Measurements from ENCODE around the gene PAPOLB. TPM values are rescaled to one million over a fixed set of nuclear protein-coding genes. Genes with fewer than 3 reads are reported as not detected.

Gene PAPOLB
- total RNA-seq, 1 experiment from 2014 or later = 0.03 TPM

DNA sequence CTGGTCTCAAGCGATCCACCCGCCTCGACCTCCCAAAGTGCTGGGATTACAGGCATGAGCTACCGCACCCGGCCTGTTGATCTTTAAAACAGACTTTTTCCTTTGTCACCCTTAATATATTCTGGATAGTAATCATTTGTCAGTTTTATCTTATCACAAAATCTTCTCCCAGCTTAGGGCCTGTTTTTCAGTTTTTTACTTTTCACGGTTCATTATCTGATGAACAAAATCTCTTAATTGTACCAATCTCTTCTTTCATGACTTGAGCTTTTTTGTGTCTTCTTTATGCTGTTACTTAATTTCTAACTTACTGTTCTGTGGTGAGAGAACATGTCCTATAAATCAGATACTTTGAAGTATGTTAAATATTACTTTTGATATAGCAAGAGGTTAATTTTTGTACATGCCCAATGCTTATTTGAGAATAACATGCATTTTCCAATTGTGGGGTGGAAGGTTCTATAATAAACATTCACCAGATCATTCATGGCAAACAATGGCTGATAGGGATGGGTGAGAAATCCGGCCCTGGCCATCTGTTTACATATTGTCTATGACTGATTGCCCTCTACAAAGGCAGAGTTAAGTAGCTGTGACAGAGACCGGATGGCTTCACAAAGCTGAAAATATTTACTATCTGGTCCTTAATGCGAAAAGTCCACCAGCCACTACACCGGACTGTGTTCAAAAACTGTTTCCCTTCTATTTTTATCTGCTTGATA, 5.3 kb downstream of the PAPOLB start:
- in situ Hi-C loops (cut with HindIII; ENCODE audit: low pct_unique_long_range_greater_than_20kb, low sequenced_read_pairs) = no loop called here
- no peak for DNase-seq (ENCODE audit: low read depth, low spot score)

GRCh38 chr7:4854916-4855315, 6.9 kb downstream of the PAPOLB start:
- no peak for DNase-seq (ENCODE audit: low read depth, low spot score)
- in situ Hi-C loops (cut with HindIII; ENCODE audit: low pct_unique_long_range_greater_than_20kb, low sequenced_read_pairs) = no loop called here

- DNase-seq (ENCODE audit: low read depth, low spot score) = no peak
- in situ Hi-C loops (cut with HindIII; ENCODE audit: low pct_unique_long_range_greater_than_20kb, low sequenced_read_pairs) = no loop called here
These were observed 10.1 kb downstream of the PAPOLB start for GRCh38 chr7:4851459-4852422.

GRCh38 chr7:4850262-4850795, 11.5 kb downstream of the PAPOLB start:
- no peak for DNase-seq (ENCODE audit: low read depth, low spot score)
- in situ Hi-C loops (cut with HindIII; ENCODE audit: low pct_unique_long_range_greater_than_20kb, low sequenced_read_pairs) = no loop called here

GRCh38 chr7:4849390-4849789, 12.4 kb downstream of the PAPOLB start:
- in situ Hi-C loops (cut with HindIII; ENCODE audit: low pct_unique_long_range_greater_than_20kb, low sequenced_read_pairs) = no loop called here
- DNase-seq (ENCODE audit: low read depth, low spot score) = peak; percentile 63

DNA sequence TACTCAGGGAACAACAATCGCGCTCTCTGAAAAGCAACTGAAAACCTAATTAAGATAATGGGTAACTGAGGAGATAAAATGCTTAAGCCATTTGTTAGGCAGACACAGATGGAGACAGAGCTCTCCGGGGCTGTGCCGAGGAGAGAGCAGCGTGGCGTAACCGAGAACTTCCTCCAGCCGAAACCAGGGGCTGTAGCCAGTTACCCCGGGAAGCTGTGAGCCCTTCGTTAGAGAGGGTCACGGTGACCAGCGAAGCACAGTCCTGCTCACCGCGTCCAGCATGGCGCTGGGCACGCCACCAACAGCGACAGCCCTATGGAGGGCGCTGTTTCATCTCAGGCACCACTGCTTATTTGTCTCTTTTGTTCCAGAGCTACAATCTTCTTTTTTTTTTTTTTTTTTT, 16.1 kb downstream of the PAPOLB start:
- in situ Hi-C loops (cut with HindIII; ENCODE audit: low pct_unique_long_range_greater_than_20kb, low sequenced_read_pairs) = no loop called here
- DNase-seq (ENCODE audit: low read depth, low spot score) = no peak

DNA sequence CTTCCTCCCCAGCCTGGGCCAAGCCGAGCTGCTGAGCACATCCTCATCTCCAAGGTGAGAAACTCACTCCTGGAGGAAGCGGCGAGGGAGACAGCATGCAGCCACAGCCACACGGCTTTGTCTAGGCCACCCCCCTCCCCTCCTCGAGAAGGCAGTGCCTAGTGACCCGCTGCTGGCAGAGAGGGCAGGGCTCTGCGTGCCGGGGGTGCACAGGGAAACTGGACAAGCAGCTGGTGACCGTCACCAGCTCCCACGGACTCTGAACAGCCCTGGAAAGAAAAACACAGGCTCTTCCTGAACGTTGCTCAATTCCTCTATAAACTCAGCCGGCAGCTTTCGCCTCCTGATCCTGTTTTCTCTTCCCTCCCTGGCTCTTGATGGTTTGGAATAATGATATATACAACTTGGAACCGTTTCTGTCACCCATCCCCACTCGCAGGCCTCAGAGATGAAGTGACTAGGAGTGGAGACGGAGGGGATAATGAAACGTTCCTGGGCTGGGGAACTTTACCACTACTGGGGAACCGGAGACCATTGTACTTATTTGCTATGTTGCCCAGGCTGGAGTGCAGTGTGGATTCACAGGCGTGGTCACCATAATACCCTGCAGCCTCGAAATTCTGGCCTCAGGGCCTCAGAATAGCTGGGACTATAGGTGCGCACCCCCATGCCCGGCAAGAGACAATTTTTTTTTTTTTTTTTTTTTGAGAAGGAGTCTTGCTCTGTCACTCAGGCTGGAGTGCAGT, 19.3 kb downstream of the PAPOLB start:
- in situ Hi-C loops (cut with HindIII; ENCODE audit: low pct_unique_long_range_greater_than_20kb, low sequenced_read_pairs) = no loop called here
- no peak for DNase-seq (ENCODE audit: low read depth, low spot score)

DNA sequence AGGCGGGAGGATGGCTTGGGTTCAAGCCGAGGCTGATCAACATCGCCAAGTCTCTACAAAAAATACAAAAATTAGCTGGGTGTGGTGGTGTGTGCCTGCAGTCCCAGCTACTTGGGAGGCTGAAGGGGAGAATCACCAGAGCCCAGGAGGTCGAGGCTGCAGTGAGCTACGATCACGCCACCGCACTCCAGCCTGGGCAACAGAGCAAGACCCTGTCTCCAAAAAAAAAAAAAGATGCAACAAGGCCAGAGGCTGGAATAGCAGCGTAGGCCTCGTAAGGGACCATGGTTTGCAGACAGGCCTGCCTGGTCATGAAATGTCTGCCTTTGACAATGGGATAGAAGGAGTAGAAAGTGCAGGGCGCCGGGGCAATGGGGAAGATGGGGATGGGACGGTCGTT, 20.0 kb downstream of the PAPOLB start:
- DNase-seq (ENCODE audit: low read depth, low spot score) = no peak
- in situ Hi-C loops (cut with HindIII; ENCODE audit: low pct_unique_long_range_greater_than_20kb, low sequenced_read_pairs) = no loop called here

GRCh38 chr7:4841007-4841784, 20.6 kb downstream of the PAPOLB start:
- in situ Hi-C loops (cut with HindIII; ENCODE audit: low pct_unique_long_range_greater_than_20kb, low sequenced_read_pairs) = no loop called here
- no peak for DNase-seq (ENCODE audit: low read depth, low spot score)

GRCh38 chr7:4840079-4840501, 21.7 kb downstream of the PAPOLB start:
- in situ Hi-C loops (cut with HindIII; ENCODE audit: low pct_unique_long_range_greater_than_20kb, low sequenced_read_pairs) = no loop called here
- DNase-seq (ENCODE audit: low read depth, low spot score) = no peak

DNA sequence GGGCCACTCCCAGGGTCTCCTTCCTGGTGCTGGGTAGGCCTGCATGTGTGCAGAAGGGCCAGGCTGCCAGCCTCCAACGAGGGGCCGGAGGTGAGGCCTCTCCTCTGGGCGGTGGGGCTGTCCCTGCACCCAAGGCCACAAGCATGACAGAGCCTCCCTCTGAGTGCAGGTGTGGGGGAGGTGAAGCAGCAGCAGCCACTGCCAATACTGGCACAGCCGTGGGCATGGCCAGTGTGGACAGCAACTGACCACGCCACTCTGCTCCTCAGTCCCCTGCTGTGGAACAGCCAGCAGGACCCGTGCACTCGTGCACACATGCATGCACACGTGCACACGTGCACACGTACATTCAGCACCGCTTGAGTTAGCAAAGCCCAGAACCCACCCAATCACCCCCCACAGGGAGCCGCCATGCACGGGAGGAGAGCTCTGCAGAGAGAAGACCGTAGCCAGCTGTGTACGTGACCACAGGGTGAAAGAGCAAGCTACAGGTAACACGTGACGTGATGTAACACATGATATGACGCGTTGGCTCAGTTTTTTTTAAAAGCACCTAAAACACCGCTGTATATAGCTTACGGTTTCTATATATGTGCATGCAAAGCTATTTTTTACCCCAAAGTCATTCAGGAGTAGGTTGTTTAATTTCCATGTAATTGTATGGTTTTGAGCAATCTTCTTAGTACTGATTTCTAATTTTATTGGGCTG, 23.1 kb downstream of the PAPOLB start:
- no peak for DNase-seq (ENCODE audit: low read depth, low spot score)
- in situ Hi-C loops (cut with HindIII; ENCODE audit: low pct_unique_long_range_greater_than_20kb, low sequenced_read_pairs) = no loop called here

GRCh38 chr7:4837803-4838625, 23.8 kb downstream of the PAPOLB start:
- no peak for DNase-seq (ENCODE audit: low read depth, low spot score)
- in situ Hi-C loops (cut with HindIII; ENCODE audit: low pct_unique_long_range_greater_than_20kb, low sequenced_read_pairs) = no loop called here

GRCh38 chr7:4837041-4837802, 24.6 kb downstream of the PAPOLB start:
- in situ Hi-C loops (cut with HindIII; ENCODE audit: low pct_unique_long_range_greater_than_20kb, low sequenced_read_pairs) = no loop called here
- no peak for DNase-seq (ENCODE audit: low read depth, low spot score)

GRCh38 chr7:4836206-4836661, 25.6 kb downstream of the PAPOLB start:
- no peak for DNase-seq (ENCODE audit: low read depth, low spot score)

More at GRCh38 chr7:4836206-4836661, 25.6 kb downstream of the PAPOLB start:
- in situ Hi-C loops (cut with HindIII; ENCODE audit: low pct_unique_long_range_greater_than_20kb, low sequenced_read_pairs) = no loop called here

Measured in SK-MEL-5 (cell line).